ENCODE results near the gene PRPF38A.

The PRPF38A gene

DNA sequence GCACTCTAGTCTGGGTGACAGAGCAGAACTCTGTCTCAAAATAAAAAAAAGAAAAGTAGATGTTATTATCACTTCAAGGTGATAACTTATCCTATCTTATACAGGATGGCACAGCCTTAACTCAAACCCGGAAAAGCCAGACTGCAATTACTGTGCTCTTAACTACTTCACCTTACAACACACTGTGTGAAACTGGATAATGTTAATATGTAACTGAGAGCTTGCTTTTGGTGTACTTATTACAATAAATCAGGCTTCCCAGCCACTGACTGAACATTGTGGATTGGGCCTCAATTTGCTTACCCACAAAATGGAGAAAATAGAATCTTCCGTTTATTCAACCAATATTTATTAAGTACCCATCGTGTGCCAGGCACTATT, 1.6 kb upstream of the PRPF38A start:
- DNase-seq, result peak; percentile 2

GRCh38 chr1:52403566-52404115, 761 bp upstream of the PRPF38A start:
- peak; percentile 14 for DNase-seq

GRCh38 chr1:52404975-52405338, 555 bp downstream of the PRPF38A start:
- no peak for DNase-seq

GRCh38 chr1:52413410-52413989, 9.1 kb downstream of the PRPF38A start:
- no peak for DNase-seq

DNA sequence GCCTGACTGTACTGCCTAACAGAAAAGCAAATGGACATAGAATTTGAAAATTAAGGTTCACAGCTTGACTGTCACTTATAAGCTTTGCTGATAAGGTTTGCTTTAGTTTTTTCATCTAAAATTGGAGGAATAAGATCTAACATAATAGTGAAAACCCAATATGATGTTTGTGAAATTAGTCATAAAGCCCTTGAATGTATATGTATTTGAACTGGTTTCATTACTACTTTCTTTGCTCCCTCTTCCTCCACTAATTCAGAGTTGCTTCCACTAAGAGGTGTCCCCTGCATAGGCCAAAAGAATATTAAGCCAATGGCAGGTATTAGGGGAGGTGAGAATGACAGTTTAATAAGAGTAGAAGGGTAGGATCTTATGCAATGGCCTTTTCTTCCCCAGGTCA, 10.5 kb downstream of the PRPF38A start:
- no peak for DNase-seq

- no peak for DNase-seq
Observed at GRCh38 chr1:52416811-52417210, 12.4 kb downstream of the PRPF38A start.

DNA sequence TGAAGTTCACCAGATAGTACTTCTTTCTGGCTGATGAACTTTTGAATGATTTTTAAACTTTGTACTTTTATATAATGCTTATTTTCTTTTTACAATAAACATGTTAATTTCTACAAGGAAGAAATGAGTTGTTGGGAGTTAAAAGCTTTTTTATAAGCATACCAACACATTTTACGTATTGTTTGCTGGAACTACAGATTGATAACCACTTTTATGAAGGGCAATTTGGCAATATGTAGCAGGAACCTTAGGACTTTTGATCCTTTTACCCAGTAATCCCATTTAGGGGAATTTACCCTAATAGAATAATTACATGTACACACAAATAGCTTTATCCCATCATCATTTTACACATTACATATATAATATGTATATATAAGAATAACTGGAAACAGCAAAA, 16.3 kb downstream of the PRPF38A start:
- no peak for DNase-seq

- DNase-seq, result no peak
Observed at GRCh38 chr1:52423055-52423454, 18.7 kb downstream of the PRPF38A start.

- DNase-seq, result no peak
Observed at GRCh38 chr1:52423771-52424170, 19.4 kb downstream of the PRPF38A start.

DNA sequence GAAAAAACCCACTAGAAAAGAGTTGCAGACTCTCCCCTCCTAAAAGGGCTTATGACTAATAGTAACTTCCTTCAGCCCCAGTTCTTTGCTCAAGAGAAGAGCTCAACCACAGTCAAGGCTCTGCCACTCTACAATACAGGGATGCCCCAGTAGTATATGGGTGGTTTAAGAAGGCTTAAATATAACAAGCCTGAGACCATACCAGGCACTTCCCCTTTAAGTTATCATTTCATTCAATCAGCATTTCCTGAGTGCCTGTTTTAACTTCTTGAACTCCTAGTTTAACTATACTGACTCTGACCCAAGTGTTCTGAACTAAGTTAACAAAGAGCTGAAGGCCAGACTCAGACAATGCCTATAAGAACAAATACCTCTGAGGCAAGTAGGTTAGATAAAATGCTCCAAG, 19.8 kb downstream of the PRPF38A start:
- no peak for DNase-seq

GRCh38 chr1:52424813-52425212, 20.4 kb downstream of the PRPF38A start:
- no peak for DNase-seq

- no peak for DNase-seq
Observed at GRCh38 chr1:52426371-52426770, 22.0 kb downstream of the PRPF38A start.

- no peak for DNase-seq
Observed at GRCh38 chr1:52427152-52427551, 22.8 kb downstream of the PRPF38A start.

GRCh38 chr1:52432807-52433206, 28.4 kb downstream of the PRPF38A start:
- DNase-seq, result no peak

DNA sequence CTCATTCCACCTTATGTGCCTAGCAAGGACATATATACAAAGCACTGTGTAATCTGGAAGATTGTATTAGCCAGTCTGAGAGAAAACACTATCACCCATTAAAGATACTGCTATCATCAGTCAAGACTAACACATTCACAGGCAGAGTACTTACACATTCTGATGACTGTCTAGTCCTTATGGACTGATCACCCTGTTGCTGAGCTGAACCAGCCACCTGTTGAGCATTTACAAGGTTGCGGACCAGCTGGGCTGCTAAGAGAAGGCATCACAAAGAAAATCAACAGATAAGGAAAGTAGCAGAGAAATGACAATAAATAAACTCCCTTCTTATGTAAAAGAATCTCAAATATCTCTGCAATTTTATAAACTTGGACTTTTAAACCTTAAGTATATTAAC, 30.8 kb downstream of the PRPF38A start:
- DNase-seq, result no peak

DNA sequence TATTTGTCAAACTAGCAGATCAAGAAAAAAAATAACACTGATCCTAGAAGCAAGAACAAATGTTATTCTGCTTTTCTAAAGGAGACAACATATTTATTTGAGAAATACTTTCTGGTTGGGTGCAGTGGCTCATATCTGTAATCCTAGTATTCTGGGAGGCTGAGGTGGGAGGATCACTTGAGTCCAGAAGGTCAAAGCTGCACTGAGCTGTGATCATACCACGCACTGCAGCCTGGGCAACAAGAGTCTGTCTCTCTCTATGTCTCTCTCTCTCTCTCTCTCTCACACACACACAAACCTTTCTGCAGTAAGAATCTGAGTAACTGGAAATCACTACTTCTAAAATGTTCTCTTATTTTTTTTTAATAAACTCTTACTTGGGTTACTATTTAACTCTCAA, 31.2 kb downstream of the PRPF38A start:
- DNase-seq, result no peak

- no peak for DNase-seq
Observed at GRCh38 chr1:52436817-52437216, 32.4 kb downstream of the PRPF38A start.

DNA sequence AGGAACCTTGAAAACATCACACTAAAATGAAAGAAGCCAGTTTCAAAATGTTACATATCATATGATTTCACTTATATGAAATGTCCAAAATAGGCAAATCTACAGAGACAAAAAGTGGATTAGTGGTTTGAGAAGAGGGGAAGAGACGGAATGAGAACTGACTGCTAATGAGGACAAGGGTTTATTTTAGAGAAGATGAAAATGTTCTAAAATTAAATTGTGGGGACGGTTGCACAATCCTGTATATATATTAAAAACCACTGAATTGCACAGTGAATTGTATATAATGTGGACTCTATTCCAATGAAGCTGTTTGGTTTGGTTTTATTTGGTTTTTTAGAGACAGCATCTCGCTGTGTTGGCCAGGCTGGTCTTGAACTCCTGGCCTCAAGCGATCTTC, 35.6 kb downstream of the PRPF38A start:
- DNase-seq, result no peak

- no peak for DNase-seq
Observed at GRCh38 chr1:52444463-52444862, 40.1 kb downstream of the PRPF38A start.

DNA sequence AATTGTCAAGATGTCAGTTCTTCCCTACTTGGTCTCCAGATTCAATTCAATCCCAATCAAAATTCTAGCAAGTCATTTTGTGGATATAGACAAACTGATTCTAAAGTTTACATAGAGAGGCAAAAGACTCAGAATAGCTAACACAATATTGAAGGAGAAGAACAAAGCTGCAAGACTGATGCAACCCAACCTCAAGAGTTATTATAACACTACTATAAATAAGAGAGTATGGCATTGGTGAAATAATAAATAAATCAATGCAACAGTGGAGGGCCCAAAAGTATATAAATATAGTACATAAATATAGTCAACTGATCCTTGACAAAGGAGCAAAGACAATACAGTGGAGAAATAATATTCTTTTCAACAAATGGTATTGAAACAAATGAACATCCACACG, 49.7 kb downstream of the PRPF38A start:
- DNase-seq, result no peak

- DNase-seq, result no peak
Observed at GRCh38 chr1:52454779-52455178, 50.4 kb downstream of the PRPF38A start.

DNA sequence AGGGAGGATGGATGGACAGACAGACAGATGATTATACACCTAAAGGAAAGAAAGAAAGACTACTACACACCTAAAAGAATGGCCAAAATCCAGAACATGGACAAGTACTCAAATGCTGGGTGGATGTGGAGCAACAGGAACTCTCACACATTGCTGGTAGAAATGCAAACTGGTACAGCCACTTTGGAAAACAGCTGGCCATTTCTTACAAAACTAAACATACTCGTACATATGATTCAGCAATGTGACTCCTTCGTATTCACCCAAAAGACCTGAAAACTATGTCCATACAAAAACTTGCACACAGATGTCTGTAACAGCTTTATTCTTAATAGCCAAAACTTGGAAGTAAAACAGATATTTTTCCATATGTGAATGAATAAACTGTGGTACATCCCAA, 51.3 kb downstream of the PRPF38A start:
- DNase-seq, result no peak

- DNase-seq, result no peak
Observed at GRCh38 chr1:52460694-52461093, 56.3 kb downstream of the PRPF38A start.

- DNase-seq, result no peak
Observed at GRCh38 chr1:52461821-52462220, 57.4 kb downstream of the PRPF38A start.

GRCh38 chr1:52463891-52464290, 59.5 kb downstream of the PRPF38A start:
- DNase-seq, result no peak

GRCh38 chr1:52469108-52469507, 64.7 kb downstream of the PRPF38A start:
- DNase-seq, result no peak

Measured in kidney glomerular epithelial cell (primary cell).